GM18507 (cell line): ENCODE measurements around the gene CCDC74B.
"Not testable (repeated sequence)": the region's sequence is repeated elsewhere in the genome, so short reads cannot be mapped to it uniquely, and the experiment has no call there.

Experiments
- DNase-seq: peaks from one replicate; pipeline ENCODE4 v3.0.0; 2011; ENCODE audit warnings: low read depth; ENCODE audit not compliant: insufficient read length; ENCODE audit errors: extremely low spot score
- FAIRE-seq: peaks from 2 replicates; lab custom pipeline; 2011; peaks lifted over from hg19 to GRCh38; lab: Jason Lieb, UNC

CCDC74B gene

GRCh38 chr2:130135692-130136541, 9.0 kb downstream of the CCDC74B start:
- DNase-seq (no peak), FAIRE-seq (no peak)

- not testable (repeated sequence) for FAIRE-seq, DNase-seq
These were observed 15.6 kb downstream of the CCDC74B start, which contains the start of gene POTEF for GRCh38 chr2:130129120-130129829. TSS of gene POTEF (minus strand) at chr2:130129222. CDS start at chr2:130120515, 8,707 bp downstream.

- DNase-seq, FAIRE-seq: not testable (repeated sequence)
These were observed 16.4 kb downstream of the CCDC74B start for GRCh38 chr2:130128464-130128863.

GRCh38 chr2:130127726-130128125, 17.2 kb downstream of the CCDC74B start:
- FAIRE-seq, DNase-seq: not testable (repeated sequence)

GRCh38 chr2:130120924-130121323, 24.0 kb downstream of the CCDC74B start:
- DNase-seq, FAIRE-seq: not testable (repeated sequence)

GRCh38 chr2:130102597-130103363, 42.1 kb downstream of the CCDC74B start:
- not testable (repeated sequence) for DNase-seq, FAIRE-seq
